Inferior parietal cortex (tissue), 1 donor: ENCODE measurements around the gene E2F8.

Experiments used
- DNase-seq: peaks from one replicate; pipeline ENCODE4 v3.0.0-alpha.2; 2016; ENCODE audit errors: extremely low spot score

E2F8 gene

DNA sequence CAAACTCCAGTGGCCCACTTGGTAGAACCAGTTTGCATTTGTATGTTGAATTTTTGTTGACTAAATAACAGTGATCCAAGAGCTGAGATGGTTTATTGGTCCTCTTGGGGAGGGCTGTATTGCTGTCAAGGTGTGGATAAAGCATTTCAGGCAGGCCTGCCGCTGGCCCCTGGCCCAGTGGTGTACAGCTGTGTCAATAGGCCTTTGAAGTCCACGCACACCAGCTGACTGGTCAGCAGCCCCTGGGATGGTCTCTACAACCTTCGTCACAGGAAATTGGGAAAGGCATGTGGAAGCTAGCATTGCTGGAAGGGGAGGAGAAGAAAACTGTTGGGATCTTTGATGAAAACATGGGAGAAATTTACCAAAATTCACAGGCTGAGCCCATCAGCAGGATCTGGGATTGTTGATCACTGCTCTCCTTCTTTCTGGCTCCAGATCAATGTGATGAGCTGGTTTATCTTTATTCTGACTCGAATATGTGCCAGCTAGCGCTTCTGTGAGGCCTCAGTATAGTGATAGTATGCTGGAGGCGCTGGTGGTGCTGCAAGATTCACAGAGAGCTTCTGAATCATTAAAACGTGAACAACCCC is 12.5 kb upstream of the E2F8 start:
- no peak for DNase-seq

DNA sequence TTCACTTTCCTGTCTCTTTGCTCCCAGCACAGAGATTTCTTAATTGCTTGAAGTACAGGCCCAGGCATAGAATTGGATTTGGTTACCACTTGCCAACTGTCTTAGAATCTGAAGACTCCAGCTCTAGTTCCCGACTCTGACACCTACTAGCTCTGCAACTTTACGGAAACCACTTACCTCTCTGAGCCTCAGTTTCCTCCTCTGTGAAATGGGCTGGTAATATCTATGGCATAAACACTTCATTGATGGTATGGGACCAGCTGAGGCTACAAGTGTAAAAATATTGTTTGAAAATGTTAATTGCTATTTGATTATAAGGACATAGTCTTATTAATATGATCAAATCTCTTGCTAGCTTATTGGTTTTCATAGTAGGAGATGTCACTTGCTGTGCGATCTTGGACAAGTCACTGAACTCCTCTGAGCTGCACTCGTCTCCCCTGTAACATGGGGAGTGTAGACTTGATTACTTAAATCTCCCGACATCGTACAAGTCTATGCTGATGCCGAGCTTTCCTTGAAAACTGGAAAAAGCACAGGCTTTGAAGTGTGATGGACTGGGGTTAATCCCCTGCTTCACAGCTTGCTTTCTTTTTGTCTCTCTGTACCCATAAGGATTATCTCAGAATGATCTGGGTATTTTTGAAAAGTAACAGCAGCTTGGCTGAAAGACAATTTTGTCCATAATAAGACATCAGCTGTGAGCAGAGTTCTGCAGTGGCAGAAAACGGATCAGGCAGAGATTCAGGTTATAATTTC is 11.8 kb upstream of the E2F8 start:
- no peak for DNase-seq

DNA sequence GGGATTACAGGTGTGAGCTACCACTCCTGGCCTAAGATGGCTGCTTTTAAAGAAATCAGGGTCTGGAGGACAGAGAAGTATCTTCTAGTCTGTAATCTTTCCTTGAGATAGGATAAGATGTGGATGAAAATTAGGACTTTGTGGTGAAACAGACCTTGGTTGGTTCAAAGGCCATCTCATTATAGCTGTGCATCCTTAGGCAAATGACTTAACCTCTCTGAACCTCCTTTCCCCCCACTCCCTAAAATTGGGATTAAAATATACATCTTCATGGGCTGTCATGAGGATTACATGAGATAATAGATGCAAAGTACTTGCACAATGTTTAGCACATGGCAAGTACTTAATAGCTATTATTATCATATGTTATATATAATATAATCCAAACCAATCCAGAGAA is 10.8 kb upstream of the E2F8 start:
- no peak for DNase-seq

DNA sequence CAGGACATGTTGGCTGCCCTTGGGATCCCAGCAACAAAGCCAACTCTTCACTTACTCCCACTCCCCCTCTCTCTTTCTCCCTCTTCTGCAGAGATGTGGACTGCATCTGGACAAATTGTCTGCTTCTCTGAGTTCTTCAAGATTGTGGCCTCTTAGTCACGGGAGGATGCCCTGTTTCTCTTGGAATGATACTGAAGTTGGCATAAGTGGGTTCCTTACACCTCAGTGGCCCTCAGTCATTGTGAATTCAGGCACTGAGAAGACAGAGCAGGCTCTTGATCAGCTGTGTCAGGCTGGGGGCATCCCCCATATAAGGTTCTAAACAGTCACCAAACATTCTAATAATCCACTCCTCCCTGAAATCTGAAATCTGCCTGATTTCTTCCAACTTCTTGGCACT is 6.1 kb upstream of the E2F8 start:
- no peak for DNase-seq

DNA sequence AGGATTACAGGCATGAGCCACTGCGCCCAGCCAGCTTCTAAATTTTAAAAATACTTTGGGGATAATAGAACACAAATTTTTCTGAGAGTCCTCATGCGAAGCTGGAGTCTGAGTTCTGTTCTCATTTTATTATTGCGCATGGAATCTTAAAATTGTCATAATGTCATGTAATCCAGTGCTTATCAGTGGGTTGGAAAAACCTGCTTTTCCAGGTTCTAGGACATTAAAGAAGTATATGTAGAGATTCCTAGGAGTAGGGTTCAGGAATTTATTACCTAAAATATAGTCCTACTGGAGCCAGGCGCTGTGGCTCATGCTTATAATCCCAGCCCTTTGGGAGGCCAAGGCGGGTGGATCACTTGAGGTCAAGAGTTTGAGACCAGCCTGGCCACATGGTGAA is 4.6 kb upstream of the E2F8 start:
- DNase-seq, result no peak

DNA sequence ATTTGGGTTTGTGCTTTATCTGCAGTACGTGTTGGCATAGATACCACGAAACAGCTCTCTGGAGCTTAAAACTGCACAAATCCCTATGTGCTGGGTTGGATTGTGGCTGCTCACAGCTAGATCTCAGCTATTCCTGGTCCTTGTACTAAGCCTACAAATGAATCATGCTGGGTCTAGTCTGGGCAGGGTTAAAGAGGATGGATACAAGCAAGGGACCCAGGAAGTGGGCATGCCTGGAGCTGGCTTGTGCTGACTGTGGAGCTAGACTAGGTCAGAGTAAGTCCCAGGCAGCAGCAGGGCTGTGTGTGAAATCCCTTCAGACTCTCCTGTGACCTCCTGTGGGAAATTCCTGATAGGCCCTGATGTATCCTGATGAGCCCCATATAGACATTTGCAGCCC is 3.9 kb upstream of the E2F8 start:
- DNase-seq, result no peak

DNA sequence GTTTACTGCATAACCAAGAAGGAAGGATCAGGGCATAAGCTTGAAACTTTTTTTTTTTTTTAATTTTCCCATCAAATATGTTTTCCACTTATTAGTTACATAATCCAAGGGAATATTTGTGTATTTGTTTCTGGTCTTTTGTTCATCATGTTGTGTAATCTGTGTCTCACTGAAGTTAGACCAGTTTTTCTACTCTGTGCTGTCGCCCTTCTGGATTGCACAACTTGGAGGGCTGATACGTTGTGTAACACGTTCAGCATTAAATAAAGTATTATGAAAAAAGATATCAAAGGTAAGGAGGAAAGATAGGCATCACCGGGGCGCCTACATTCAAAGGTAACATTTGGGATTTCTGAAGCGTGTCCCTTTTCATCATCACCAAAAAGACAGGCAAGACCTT is 3.3 kb upstream of the E2F8 start:
- no peak for DNase-seq

DNA sequence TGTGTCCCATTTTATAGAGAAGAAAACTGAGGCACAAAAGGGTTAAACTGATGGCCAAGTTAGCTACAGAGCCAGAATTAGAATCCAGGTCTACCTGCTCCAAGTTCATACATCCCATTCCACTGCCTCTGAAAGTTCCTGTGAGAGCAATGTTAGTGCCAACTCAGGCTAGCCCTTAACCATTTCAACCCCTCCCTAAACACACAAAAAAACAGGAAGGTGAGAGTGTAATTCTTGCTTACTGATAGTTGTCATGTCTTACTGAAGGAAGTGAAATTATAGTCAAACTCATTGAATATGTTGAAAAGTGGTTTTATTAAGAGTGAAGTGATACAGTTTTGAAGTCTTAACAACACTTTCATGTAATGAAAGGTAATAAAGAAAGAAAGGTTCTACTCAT is 2.9 kb upstream of the E2F8 start:
- no peak for DNase-seq

DNA sequence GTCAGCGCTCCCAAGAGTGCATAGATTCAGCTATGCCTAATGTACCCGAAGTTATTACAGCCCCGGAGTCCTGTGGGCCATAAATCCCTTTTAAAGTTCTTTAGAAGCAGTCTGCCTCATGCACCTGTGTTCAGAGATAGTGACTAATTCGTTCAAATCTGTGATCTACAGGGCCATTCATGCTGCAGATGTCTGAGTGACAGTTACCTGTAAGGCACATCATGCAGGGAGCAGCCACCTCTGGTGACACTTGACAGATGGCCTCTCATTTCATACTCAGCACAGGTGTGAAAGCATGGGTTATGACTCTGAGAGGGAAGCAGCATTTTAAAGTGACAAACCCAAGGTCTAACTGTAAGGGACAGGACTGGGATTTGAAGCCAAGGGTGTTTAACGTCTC is 2.4 kb upstream of the E2F8 start:
- no peak for DNase-seq

DNA sequence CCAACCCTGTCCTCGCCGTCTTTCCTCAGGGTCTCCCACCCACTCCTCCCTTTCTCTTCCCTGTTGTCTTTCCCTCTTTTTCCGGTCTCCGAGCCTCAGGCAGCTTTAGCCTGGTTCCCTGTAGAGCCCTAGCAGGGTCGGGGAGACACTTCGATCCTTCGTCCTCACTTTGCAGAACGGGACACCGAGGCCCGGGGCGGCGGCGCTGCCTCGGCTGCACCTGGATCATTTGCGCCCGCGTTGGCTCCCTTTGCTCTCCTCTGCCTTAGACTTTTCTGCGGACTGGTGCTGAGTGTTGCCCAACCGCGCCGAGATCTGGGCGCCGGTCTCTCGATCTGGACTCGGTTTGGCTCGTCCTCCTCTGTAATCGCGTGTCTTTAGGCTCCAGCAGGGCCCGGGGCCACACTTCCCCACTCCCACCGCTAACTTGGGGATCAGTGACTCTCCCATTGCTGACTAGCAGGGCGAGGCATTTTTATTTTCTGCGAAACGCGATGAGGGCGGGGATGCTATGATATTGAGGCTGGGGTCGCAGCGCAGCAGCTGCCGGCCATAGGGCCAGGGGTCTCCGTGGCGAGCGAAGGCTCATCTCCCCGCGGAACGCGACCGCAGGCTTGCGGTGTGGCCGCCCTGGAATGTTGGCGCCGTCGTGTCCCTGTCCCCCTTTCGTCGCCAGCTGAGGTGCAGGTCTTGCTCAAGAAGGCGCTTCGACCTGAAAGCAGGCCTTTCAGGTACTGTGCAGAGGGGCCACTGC is 1.6 kb upstream of the E2F8 start:
- DNase-seq, result no peak

DNA sequence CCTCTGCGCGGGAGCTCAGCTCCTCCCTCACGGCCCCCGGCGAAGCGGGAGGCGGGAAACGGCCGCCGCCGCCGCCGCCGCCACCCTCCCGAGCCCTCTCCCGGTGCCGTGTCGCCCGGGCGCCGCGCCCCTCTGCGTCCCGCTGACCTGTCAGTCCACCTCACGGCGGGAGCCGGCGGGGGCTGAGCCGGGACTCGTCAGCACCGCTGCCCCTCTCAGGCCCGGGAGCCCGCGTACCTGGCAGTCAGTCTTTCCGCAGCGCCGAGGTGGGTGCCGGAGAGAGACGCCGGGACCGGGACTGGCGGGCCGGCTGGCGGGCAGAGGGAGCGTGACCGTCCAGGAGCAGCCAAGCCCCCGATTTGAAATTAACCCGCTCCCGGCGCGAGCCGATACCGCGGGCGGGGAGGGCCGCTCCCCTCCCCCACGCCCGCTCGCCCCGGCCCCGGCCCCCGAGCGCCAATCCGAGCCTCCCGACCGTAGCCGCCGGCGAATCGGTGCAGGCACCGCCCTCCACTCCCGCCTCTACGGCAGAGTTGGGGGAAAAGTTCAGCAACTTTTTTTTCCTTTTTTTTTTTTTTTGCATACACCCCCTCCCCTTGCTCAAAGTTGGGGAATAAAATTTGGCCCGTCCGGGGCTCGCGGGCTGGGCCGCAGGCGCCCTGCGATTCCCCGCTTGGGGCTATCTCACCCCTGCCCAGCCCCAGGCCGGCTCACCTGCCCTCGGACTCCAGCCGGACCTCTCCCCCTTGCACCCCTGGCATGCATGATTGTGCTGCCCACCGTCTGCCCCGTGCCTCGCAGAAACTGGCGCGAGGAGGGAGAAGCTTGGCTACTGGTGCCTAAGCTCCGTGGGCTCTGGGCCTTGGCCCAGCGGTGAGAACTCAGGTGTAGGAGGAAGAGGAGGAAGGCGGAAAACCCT is 774 bp upstream of the E2F8 start:
- DNase-seq, result no peak

DNA sequence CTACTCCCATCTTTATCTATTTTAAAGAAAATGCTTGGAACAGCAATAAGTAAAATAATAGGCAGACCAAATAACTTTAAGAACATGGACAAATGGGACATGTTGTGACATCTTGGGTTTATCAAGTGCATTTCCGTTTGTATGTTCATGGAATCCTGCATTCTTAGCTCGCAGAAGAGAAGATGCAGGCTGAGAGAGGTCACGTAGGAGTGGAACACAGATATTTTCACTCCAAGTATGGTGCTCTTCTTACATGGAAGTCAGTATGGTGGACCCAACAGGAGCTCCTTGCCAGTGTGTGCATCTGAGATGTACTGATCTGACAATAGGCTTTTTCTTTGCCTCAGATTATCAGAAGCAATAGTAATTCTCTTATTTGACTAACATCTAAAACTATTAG is 1.7 kb downstream of the E2F8 start:
- DNase-seq, result no peak

DNA sequence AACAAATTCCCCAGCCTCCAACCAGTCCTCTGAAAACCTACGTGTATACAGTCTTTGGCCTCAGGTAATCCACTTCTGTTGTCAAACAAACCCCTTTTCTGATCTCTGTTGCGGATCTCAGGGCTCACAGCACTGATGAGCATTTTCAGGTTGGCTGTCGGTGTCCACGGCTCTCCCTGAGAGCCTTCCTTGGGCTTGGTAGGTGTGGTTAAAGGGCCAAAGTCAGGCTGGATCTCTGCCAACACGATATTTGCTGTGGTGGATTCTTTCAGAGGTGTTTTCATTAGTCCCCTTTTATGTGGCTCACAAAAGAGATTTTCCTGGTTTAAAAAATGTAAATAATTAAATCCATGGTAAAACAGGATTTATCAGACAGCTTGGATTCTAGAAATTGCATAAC is 2.9 kb downstream of the E2F8 start:
- no peak for DNase-seq

DNA sequence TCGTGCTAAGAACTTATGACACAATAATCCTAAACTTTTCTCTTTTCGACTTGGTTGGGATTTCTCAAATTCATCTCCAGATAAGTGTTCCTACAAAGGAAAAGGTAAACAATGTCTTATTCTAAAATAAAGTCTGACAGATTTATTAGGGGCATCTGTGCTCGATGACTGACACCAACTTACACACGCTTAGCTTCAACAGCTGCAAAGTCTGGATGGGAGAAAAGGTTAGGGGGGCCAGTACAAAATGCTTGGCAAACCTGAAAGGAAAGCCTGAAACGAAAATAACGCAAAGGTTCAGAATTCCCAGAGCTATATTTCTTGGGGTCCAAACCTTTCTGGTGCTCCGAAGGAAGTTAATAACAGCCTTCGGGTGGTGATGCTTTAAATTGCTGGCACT is 3.4 kb downstream of the E2F8 start:
- DNase-seq, result no peak

DNA sequence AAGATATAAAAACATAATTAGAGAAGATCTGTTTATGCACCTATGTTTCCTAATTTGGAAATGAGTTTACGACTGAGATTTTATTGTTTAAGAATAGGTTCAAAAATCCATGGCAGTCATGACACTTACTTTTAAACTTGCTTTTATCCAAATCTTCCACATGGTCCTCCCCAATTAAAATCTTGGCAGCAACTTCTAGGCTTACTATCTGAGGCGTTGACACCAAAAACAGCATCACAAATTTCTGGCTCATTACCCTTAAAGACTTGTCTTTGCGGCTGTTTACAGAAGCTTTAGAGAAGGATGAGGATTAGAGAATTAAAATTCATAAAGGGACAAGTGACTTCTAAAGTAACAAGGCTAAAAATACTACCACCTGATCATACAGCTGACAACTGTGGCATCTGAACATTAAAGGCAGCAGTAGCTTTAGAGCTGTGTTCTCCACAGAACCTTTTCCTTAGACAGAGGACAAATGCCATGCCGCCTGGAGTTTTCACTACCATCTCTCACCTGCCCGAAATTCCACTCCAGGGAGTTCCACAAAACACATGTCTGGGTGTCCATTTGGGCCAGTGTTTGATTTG is 6.4 kb downstream of the E2F8 start:
- no peak for DNase-seq

DNA sequence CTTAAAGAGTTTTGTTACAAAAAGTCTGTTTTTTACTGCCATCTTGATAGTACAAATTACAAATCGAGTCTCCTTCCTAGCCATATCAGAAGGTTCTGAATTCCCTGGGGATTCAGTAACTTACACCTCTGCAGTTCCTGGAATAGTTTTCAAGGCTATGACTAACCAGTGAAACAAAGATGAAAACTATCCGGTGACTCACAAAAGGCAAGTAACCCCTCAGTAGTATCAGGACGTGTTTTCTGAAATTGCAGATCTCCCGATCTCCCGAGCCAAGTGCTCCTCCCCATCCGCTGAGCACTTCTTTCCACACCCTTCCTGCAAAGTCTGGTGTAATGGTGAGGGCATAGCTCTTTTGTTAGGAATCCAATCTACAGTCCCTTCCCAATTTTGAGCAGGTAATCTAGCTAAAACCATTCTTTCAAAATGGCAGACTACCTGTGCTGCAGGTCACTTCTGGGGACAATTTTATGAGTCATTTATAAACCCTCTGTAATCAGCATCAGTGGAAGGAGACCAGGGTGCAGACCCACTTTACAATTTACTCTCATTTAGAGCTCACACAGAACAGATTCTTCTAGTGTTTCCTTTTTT is 7.7 kb downstream of the E2F8 start:
- no peak for DNase-seq

DNA sequence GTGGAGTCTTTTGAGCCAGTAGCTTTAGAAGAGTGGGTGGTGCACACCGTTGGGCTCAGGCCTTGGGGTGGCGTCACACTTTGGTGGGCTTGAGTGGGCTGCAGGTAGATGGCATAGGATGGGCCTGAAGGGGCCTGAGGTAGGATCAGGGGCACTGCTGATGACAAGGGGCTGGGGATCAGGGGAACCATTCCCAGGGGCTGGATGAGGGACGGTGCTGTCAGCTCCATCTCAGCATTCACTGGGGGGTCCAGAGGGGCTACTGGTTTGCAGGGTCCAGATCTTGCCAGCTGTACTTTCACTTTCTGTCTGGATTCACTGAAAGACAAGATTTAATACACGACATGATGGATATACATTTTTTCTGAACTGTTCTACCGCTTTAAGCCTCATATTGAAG is 11.1 kb downstream of the E2F8 start:
- DNase-seq, result no peak

DNA sequence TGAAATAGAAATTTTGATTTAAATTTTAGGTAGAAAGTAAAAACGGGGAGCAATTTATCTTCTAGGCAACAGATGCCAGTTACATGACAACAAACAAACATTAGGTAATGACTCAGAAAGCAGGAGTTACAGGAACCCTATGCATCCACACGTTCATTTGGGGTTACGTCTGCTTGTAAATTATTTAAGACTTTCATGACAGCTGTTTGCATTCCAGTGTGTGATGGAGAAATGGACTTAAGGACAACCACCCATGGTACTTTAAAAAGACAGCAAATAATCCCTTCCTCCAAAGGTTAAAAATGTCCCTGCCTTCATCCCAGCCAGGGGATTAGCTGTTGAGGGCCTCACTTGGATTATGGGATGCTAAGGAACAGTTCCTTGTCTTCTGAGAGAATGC is 11.8 kb downstream of the E2F8 start:
- DNase-seq, result no peak

DNA sequence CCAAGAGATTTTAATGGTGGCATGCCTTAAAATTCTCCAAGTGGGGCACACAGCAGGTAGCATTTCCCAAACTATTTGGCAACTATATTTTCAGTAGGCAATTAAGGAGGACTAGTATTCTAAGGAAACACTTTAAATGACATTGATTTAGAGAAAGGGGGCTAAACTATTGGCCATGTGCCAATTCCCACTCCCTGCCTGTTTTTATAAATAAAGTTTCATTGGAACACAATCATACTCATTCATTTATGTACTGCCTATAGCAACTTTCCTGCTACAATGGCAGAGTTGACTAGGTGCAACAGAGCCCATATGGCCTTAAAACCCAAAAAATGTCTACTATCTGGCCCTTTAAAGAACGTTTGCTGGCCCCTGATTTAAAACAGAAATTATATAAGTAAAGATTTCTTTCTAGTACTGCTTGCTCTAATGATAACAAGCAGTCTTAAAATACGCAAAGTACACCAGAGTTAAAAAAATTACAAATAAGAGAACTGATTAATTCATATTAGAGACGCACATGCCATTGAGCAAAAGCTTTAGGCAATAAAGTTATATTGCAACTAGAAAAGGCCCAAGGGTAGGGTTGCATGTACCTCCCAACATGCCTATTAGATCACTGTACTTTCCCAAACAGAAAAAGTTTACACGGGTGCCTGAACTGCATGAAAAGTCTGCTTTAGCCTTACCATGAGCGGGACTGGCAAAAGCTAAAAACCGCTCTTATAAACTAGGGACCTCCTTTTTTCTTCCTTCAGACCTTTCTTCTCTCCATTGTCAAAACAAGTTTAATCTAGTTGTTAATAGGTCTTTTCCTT is 14.2 kb downstream of the E2F8 start:
- DNase-seq, result no peak

DNA sequence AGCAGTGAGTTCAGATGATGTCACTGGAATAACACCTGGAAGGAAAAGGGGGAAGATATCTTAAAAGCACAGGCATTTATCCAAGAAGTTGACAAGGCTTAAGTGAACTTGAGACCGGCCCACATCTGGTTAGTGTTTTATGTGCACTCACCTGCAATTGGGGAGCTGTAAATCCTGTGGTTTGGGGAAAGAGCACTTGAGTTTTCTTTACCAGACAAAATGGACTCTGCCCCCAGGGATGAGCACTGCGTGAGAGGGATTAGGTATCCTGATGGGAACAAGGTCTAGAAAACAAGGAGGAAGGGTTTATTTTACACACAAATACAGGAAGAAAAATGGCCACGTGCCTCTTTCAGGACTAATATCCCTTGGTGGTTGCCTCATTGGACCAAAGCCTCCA is 15.2 kb downstream of the E2F8 start:
- DNase-seq, result no peak

DNA sequence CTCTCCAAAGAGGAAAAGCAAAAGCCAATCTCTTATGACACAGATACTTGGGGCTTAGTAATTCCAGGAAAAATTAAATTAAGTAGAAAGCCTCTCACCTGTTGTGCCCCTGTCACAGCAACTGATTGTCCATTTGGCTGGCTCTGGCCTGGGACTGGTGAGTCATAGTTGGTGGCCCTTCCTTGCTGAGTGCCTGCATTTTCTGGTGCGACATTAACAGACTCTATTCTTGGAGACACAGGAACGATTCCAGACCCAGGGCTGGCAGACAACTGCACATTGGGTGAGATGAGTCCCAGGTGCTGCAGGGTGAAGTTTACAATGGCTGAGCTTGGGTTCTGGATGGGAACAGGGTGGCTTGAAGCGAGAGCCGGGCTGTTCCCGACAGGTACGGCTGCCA is 15.6 kb downstream of the E2F8 start:
- no peak for DNase-seq
